Type B pancreatic cell (in vitro differentiated cells): ENCODE measurements around the gene SMS. TPM values are rescaled to one million over a fixed set of nuclear protein-coding genes. Genes with fewer than 3 reads are reported as not detected.
A peak's percentile ranks its signal among the peaks of the same experiment; 100 is the strongest.

Source experiments
- DNase-seq: peaks from one replicate; pipeline ENCODE4 v3.0.0; 2021; ENCODE audit warnings: mixed read lengths; ENCODE audit not compliant: unreplicated experiment; ENCODE audit errors: extremely low spot score
- H3K27ac Mint-ChIP-seq: 2 replicates; pipeline ENCODE4 v1.8.0; 2021; ENCODE audit warnings: mild to moderate bottlenecking, mixed read lengths
- H3K27me3 Mint-ChIP-seq: 2 replicates; pipeline ENCODE4 v1.8.0; 2021; ENCODE audit warnings: mixed read lengths
- H3K36me3 Mint-ChIP-seq: 2 replicates; pipeline ENCODE4 v1.8.0; 2021; ENCODE audit warnings: mixed read lengths
- H3K4me1 Mint-ChIP-seq: one replicate; pipeline ENCODE4 v1.8.0; 2021; ENCODE audit warnings: mixed read lengths; ENCODE audit not compliant: unreplicated experiment
- H3K4me3 Mint-ChIP-seq: 2 replicates; pipeline ENCODE4 v1.8.0; 2021; ENCODE audit warnings: mild to moderate bottlenecking, mixed read lengths
- H3K9me3 Mint-ChIP-seq: 2 replicates; pipeline ENCODE4 v1.8.0; 2021; ENCODE audit warnings: mixed read lengths
- CTCF ChIP-seq: fragments of 200-600 bp; sonication (generic); conservative IDR thresholded peaks from 2 replicates; pipeline ENCODE4 v1.5.0; 2021; ENCODE audit warnings: antibody characterized with exemption, mild to moderate bottlenecking
- total RNA-seq: library from RNA; stranded (reverse); gene quantifications from 2 replicates; pipeline ENCODE4 v1.2.1, GENCODE V29; 2021; ENCODE audit warnings: low replicate concordance

The SMS gene
- total RNA-seq, 1 donor from 2014 or later = 138 TPM

- no peak for DNase-seq
- H3K4me1 Mint-ChIP-seq = peaks cover 15% of the 10 kb centered on the region
Observed at GRCh38 chrX:21975812-21976211, 35.3 kb downstream of the SMS start.

GRCh38 chrX:21978346-21978745, 37.8 kb downstream of the SMS start:
- Mint-ChIP-seq H3K27ac (no peak overlapping the region), H3K36me3 (peaks cover 33% of the 10 kb centered on the region), H3K4me3 (no peak overlapping the region), H3K27me3 (no peaks in the 10 kb centered on the region), H3K9me3 (no peaks in the 10 kb centered on the region), H3K4me1 (peaks cover 14% of the 10 kb centered on the region)
- no peak for DNase-seq
- TF ChIP-seq CTCF = no peak

More at GRCh38 chrX:21975812-21976211, 35.3 kb downstream of the SMS start:
- no peaks in the 10 kb centered on the region for H3K9me3 Mint-ChIP-seq
- peak overlapping the region; percentile 86 for H3K27ac Mint-ChIP-seq
- H3K4me3 Mint-ChIP-seq = peak overlapping the region; percentile 52
- peak; percentile 64 for TF ChIP-seq CTCF
- H3K36me3 Mint-ChIP-seq = peaks cover 51% of the 10 kb centered on the region
- no peaks in the 10 kb centered on the region for H3K27me3 Mint-ChIP-seq

DNA sequence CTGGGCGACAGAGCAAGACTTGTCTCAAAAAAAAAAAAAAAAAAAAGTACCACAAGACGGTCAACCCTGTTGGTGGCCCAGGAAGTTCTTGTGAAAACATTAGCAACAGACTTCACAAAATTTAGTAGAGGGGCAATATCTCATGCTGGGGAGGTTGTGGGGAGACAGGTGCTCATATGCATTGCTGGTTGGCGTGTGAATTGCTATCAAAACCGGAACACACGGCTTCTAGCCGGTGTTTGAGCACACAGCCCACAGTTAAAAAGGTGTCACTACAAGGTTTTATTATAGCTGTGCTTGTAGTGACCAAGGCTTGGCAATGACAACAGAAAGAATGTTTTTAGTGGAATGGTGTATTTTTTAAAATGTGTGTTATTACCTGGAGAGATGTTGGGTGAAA, 41.8 kb downstream of the SMS start:
- Mint-ChIP-seq H3K27ac (peak overlapping the region; percentile 1), H3K4me3 (no peak overlapping the region), H3K27me3 (no peaks in the 10 kb centered on the region), H3K36me3 (peaks cover 25% of the 10 kb centered on the region), H3K9me3 (no peaks in the 10 kb centered on the region), H3K4me1 (peaks cover 7% of the 10 kb centered on the region)
- no peak for DNase-seq
- TF ChIP-seq CTCF = no peak

DNA sequence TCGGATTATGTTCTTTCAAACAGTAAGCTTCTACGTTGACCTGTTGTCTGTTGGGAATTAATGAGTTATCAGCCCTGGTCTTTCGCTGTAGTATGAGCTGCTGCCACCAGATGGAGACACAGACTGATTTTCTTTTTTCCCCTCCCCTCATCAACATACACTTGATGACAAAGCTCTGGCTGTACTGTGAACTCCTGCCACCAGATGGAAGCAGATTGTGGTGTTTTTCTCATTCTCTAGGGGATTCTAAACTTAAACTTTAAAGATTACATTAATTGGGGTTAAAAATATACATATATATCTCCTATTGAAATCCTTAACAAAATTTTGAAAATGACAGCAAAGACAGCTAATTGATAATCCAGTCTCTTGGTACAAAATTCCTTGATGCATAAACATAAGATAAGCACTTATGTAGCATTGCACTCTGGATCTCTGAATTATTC, 44.8 kb downstream of the SMS start:
- H3K4me3 Mint-ChIP-seq = peak overlapping the region; percentile 12
- peak overlapping the region; percentile 68 for H3K27ac Mint-ChIP-seq
- peaks cover 25% of the 10 kb centered on the region for H3K36me3 Mint-ChIP-seq

GRCh38 chrX:21986596-21986995, 46.1 kb downstream of the SMS start:
- Mint-ChIP-seq H3K36me3 (peaks cover 32% of the 10 kb centered on the region), H3K4me3 (no peak overlapping the region), H3K27ac (peak overlapping the region; percentile 95), H3K4me1 (peaks cover 7% of the 10 kb centered on the region), H3K9me3 (no peaks in the 10 kb centered on the region), H3K27me3 (no peaks in the 10 kb centered on the region)
- no peak for TF ChIP-seq CTCF
- DNase-seq = no peak

More for the DNA sequence above, 44.8 kb downstream of the SMS start:
- Mint-ChIP-seq H3K27me3 (no peaks in the 10 kb centered on the region), H3K9me3 (no peaks in the 10 kb centered on the region), H3K4me1 (peaks cover 7% of the 10 kb centered on the region)
- peak; percentile 99 for TF ChIP-seq CTCF
- DNase-seq = no peak

DNA sequence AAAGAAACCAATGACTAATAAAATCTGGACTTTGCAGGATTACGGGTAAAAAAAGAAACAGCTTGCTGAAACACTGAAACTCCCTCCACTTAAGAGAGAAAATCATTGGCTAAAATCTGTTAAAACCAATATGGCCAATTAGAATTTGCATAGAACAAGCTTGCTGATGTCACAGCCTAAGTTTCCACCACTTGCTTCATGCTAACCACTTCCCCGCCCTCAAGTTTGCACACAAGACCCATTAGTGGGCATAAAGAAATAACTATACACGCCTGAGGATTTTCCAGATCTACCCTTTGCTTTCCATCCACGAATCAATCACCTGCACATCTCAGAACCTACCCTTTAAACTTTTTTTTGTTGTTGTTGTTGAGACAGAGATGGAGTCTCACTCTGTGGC, 48.9 kb downstream of the SMS start:
- no peak overlapping the region for H3K27ac Mint-ChIP-seq
- no peak for TF ChIP-seq CTCF
- H3K27me3 Mint-ChIP-seq = no peaks in the 10 kb centered on the region
- peaks cover 48% of the 10 kb centered on the region for H3K36me3 Mint-ChIP-seq
- H3K9me3 Mint-ChIP-seq = no peaks in the 10 kb centered on the region
- H3K4me3 Mint-ChIP-seq = no peak overlapping the region
- DNase-seq = no peak
- peaks cover 7% of the 10 kb centered on the region for H3K4me1 Mint-ChIP-seq
